Chondrocyte (in vitro differentiated cells): ENCODE results near the gene SLC7A1. TPM values are rescaled to one million over a fixed set of nuclear protein-coding genes. Genes with fewer than 3 reads are reported as not detected.

Source experiments
- DNase-seq: peaks from one replicate; pipeline ENCODE4 v3.0.0; 2021; ENCODE audit warnings: mixed read lengths, low spot score
- H3K27ac Mint-ChIP-seq: one replicate; pipeline ENCODE4 v1.8.0; 2021; ENCODE audit warnings: mild to moderate bottlenecking, moderate library complexity, mixed read lengths; ENCODE audit not compliant: unreplicated experiment
- H3K27me3 Mint-ChIP-seq: 2 replicates; pipeline ENCODE4 v1.8.0; 2021; ENCODE audit warnings: low read depth, mixed read lengths
- H3K36me3 Mint-ChIP-seq: 2 replicates; pipeline ENCODE4 v1.8.0; 2021; ENCODE audit warnings: low read depth, mixed read lengths
- H3K4me1 Mint-ChIP-seq: 2 replicates; pipeline ENCODE4 v1.8.0; 2021; ENCODE audit warnings: low read depth, mild to moderate bottlenecking, mixed read lengths
- H3K4me3 Mint-ChIP-seq: one replicate; pipeline ENCODE4 v1.8.0; 2021; ENCODE audit warnings: mild to moderate bottlenecking, moderate library complexity, mixed read lengths; ENCODE audit not compliant: unreplicated experiment
- H3K9me3 Mint-ChIP-seq: 2 replicates; pipeline ENCODE4 v1.8.0; 2021; ENCODE audit warnings: low read depth, mixed read lengths
- total RNA-seq: library from RNA; stranded (reverse); gene quantifications from 3 replicates; pipeline ENCODE4 v1.2.1, GENCODE V29; 2021
- TF ChIP-seq, protein P1 (sequence below): fragments of 200-600 bp; sonication (generic); IDR thresholded peaks from 2 replicates; pipeline ENCODE4 v1.5.0; 2021; ENCODE audit warnings: antibody characterized with exemption, mild to moderate bottlenecking, moderate library complexity

The SLC7A1 gene
- total RNA-seq, 1 donor from 2014 or later: 111 TPM

DNA sequence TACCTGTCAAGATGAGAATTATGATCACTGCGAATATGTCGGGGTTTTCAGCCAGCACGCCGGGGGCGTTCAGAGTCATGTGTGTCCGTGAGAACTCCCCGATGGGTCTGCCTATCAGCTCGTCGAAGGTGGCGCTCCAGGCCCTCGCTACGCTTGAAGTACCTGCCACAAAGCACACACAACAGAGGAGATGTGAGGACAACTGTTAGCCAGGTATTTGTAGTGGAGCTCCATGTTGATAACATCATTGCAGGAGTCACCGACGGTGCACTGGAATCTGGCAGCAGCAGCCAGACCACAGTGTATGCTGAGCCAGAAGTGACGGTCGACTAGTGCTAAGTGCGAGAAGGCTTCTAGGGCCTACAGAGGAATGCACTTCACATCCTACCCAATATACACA, 62.7 kb downstream of the SLC7A1 start:
- Mint-ChIP-seq H3K36me3 (peaks cover 29% of the 10 kb centered on the region), H3K4me1 (peaks cover 54% of the 10 kb centered on the region), H3K9me3 (no peaks in the 10 kb centered on the region), H3K27ac (peak overlapping the region; percentile 90), H3K4me3 (no peak overlapping the region), H3K27me3 (no peaks in the 10 kb centered on the region)
- TF ChIP-seq, protein P1, sequence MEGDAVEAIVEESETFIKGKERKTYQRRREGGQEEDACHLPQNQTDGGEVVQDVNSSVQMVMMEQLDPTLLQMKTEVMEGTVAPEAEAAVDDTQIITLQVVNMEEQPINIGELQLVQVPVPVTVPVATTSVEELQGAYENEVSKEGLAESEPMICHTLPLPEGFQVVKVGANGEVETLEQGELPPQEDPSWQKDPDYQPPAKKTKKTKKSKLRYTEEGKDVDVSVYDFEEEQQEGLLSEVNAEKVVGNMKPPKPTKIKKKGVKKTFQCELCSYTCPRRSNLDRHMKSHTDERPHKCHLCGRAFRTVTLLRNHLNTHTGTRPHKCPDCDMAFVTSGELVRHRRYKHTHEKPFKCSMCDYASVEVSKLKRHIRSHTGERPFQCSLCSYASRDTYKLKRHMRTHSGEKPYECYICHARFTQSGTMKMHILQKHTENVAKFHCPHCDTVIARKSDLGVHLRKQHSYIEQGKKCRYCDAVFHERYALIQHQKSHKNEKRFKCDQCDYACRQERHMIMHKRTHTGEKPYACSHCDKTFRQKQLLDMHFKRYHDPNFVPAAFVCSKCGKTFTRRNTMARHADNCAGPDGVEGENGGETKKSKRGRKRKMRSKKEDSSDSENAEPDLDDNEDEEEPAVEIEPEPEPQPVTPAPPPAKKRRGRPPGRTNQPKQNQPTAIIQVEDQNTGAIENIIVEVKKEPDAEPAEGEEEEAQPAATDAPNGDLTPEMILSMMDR: no peak
- DNase-seq: no peak

DNA sequence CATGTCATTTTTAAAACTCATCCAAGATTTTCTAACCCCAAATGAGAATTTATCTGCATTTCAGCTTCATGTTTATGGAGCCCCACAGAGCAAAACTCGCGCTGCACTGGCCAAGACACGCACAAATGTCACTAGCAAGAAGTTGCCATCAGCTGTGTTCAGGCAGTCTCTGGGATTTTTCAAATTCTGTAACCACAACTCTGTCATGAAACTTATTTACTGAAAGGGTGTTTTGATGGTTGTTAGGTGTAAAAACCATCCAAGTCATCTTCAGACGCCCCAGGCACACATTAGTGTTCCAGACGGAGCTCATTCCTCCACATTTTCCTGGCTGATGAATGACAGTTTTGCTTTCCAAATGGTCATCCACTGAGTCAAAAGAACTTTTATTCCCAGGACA, 63.4 kb downstream of the SLC7A1 start:
- Mint-ChIP-seq H3K27me3 (no peaks in the 10 kb centered on the region), H3K36me3 (peaks cover 33% of the 10 kb centered on the region), H3K9me3 (no peaks in the 10 kb centered on the region), H3K27ac (peak overlapping the region; percentile 90), H3K4me1 (peaks cover 54% of the 10 kb centered on the region), H3K4me3 (no peak overlapping the region)
- TF ChIP-seq, protein P1: no peak
- no peak for DNase-seq

DNA sequence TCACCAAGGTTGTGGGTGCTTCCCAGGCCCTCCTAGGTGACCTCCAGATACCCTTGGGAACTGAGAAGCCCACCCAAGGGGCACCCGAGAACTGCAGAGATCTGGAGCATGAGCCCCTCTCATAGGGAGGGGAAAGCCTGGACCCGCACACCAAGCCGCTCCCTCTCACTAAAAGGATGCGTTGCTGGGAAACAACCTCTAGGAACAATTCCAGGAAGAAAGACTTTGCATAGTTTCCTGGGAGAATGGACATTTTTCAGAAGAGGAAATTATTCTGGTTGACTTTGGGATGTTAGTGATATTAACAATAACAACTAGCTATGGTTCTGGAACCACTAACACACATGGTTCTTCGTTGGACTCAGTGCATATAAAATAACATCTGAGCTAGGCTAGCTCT, 64.6 kb downstream of the SLC7A1 start:
- Mint-ChIP-seq H3K36me3 (peaks cover 31% of the 10 kb centered on the region), H3K4me1 (peaks cover 49% of the 10 kb centered on the region), H3K9me3 (no peaks in the 10 kb centered on the region), H3K4me3 (no peak overlapping the region), H3K27me3 (no peaks in the 10 kb centered on the region), H3K27ac (peak overlapping the region; percentile 79)
- TF ChIP-seq, protein P1: no peak
- DNase-seq: no peak

DNA sequence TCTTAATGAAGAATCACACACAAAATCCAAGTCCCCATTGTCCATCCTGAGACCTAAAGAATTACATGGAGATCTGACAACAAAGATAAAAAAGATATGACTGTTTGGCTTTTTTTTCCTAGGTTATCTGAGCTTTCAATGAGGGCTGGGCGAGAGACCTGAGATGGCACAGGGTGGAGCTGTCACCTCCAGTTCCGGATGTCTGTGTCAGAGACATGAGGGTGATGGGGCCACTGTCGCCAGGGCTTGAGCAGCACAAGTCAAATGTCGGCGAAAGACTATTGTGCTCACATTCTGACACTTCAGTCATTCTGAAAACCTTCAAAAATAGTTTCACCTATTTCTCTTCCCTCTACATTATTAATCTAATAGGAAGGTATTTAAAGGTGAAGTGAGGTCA, 65.7 kb downstream of the SLC7A1 start:
- TF ChIP-seq, protein P1: no peak
- Mint-ChIP-seq H3K4me3 (no peak overlapping the region), H3K4me1 (peaks cover 47% of the 10 kb centered on the region), H3K27ac (no peak overlapping the region), H3K9me3 (no peaks in the 10 kb centered on the region), H3K36me3 (peaks cover 30% of the 10 kb centered on the region), H3K27me3 (no peaks in the 10 kb centered on the region)
- no peak for DNase-seq

DNA sequence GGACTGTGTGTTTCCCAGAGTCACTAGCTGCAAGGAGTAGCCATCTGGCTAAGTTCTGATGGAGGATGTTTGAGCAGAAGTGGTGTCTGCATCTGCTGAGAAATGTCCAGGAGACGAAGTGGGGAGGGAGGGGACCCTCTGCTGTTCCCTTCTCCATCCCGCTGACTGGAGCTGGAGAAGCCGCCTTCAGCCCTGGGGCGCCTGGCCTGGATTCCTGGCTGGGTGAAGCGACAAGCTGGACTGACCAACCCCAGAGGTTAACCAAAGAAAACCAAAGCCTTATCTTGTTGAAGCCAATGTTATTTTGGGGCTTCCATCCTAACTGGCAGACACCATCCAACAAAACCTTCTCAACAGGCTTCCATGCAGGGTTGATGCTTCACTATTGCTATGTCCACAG, 67.6 kb downstream of the SLC7A1 start:
- Mint-ChIP-seq H3K36me3 (peaks cover 34% of the 10 kb centered on the region), H3K9me3 (no peaks in the 10 kb centered on the region), H3K4me1 (peaks cover 48% of the 10 kb centered on the region), H3K4me3 (no peak overlapping the region), H3K27ac (no peak overlapping the region), H3K27me3 (no peaks in the 10 kb centered on the region)
- TF ChIP-seq, protein P1: no peak
- DNase-seq: no peak
